Neural progenitor cell (in vitro differentiated cells): Measurements from ENCODE around the gene BIK.

Source experiments
- EZH2 ChIP-seq: fragments of 200-600 bp; sonication (generic); IDR thresholded peaks from 2 replicates; pipeline ENCODE4 v1.6.1; 2017; ENCODE audit warnings: antibody characterized with exemption, mild to moderate bottlenecking, moderate library complexity
- EZH2phosphoT487 ChIP-seq: fragments of 200-600 bp; sonication (generic); IDR thresholded peaks from 2 replicates; pipeline ENCODE4 v1.6.1; 2017; ENCODE audit warnings: antibody characterized with exemption
- TF ChIP-seq, protein P1 (sequence below): fragments of 200-600 bp; sonication (generic); IDR thresholded peaks from 2 replicates; pipeline ENCODE4 v1.5.1; 2017; ENCODE audit warnings: antibody characterized with exemption, mild to moderate bottlenecking

- TF ChIP-seq, protein P1, sequence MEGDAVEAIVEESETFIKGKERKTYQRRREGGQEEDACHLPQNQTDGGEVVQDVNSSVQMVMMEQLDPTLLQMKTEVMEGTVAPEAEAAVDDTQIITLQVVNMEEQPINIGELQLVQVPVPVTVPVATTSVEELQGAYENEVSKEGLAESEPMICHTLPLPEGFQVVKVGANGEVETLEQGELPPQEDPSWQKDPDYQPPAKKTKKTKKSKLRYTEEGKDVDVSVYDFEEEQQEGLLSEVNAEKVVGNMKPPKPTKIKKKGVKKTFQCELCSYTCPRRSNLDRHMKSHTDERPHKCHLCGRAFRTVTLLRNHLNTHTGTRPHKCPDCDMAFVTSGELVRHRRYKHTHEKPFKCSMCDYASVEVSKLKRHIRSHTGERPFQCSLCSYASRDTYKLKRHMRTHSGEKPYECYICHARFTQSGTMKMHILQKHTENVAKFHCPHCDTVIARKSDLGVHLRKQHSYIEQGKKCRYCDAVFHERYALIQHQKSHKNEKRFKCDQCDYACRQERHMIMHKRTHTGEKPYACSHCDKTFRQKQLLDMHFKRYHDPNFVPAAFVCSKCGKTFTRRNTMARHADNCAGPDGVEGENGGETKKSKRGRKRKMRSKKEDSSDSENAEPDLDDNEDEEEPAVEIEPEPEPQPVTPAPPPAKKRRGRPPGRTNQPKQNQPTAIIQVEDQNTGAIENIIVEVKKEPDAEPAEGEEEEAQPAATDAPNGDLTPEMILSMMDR, result no peak
- TF ChIP-seq EZH2 (no peak), EZH2phosphoT487 (no peak)
Observed at GRCh38 chr22:43155789-43156188, 45.2 kb downstream of the BIK start.
